ENCODE data around the gene KPNA3.

KPNA3 gene

DNA sequence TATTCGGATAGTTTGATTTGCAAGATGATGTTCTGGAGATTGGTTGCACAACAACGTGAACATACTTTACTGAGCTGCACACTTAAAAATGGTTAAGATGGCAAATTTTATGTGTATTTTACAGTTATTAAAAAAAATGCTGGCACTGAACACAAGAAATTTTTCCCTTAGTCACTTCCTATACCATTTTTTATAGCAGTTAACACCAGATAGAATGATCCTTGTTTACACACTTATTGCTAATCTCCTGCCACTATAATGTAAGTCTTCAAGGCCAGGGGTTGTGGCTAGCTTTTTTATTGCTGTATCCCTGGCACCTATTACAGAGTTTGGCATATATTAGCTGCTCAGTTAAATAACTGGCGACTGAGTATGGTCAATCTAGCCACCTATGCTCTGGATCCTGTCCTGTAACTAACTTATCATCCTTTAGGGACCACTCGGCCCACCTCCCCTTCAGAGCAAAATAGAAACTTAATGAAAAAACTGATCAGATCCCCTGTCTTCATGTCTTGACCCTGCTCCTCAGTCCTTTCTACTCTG, 99.2 kb downstream of the KPNA3 start:
- no peak overlapping the region for H3K4me3 ChIP-seq (ENCODE audit: low read length)
- no peak overlapping the region for H3K9ac ChIP-seq (ENCODE audit: low read length)
- H3K9me3 ChIP-seq (ENCODE audit: control insufficient read depth, low read depth, low read length), result no peaks in the 10 kb centered on the region
- peaks cover 3% of the 10 kb centered on the region for H3K4me1 ChIP-seq (ENCODE audit: control insufficient read depth, low read depth, low read length)
- H3K27me3 ChIP-seq (ENCODE audit: control insufficient read depth, insufficient read depth, low read length), result no peaks in the 10 kb centered on the region
- peaks cover 5% of the 10 kb centered on the region for H3K36me3 ChIP-seq (ENCODE audit: control insufficient read depth, low read depth, low read length)
- no peak overlapping the region for H3K27ac ChIP-seq (ENCODE audit: low read length)

DNA sequence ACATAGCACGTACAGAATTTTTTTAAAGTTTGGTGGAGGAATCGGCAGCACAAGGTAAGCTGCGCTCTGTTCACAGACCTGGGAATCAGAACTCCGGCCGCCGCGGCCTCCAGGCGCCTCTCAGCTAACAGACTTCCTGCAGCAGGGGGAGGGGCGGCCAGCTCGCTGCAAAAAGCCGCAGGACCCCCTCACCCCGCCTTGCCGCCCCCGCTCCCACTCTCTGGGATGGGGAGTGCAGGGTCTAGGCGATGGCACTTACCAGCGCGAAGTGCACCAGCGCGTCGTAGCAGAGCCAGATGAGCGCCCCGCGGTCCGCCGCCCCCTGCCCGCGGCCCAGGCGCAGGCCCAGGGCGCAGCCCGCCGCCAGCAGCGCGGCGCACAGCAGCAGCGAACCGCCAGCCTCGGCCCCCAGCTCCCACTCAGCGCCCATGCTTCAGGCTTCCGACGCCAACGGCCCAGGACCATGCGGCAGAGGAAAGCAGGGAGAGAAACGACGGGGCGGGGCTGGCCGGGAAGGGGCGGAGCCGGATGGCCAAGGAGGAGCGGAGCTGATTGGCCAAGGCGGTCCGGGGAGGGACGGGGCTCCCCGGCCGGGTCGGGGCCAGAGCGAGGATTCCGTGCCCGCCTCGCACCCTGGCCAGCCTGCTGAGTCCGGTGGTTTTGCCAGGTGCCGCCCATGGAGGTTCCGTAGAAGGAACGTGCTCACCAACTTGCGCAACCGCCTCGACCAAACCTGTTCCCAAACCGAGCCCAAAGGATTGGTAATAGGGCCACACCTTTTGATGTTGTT, 101.3 kb downstream of the KPNA3 start, which contains the start of gene EBPL:
EBPL (minus strand) TSS at position 492 of the 790 bp plus-strand sequence; CDS start at position 430, 62 bp downstream.
- peak within 1 kb of the TSS; percentile 91 for H3K9ac ChIP-seq (ENCODE audit: low read length)
- H3K4me3 ChIP-seq (ENCODE audit: low read length), result peak within 1 kb of the TSS; percentile 99

DNA sequence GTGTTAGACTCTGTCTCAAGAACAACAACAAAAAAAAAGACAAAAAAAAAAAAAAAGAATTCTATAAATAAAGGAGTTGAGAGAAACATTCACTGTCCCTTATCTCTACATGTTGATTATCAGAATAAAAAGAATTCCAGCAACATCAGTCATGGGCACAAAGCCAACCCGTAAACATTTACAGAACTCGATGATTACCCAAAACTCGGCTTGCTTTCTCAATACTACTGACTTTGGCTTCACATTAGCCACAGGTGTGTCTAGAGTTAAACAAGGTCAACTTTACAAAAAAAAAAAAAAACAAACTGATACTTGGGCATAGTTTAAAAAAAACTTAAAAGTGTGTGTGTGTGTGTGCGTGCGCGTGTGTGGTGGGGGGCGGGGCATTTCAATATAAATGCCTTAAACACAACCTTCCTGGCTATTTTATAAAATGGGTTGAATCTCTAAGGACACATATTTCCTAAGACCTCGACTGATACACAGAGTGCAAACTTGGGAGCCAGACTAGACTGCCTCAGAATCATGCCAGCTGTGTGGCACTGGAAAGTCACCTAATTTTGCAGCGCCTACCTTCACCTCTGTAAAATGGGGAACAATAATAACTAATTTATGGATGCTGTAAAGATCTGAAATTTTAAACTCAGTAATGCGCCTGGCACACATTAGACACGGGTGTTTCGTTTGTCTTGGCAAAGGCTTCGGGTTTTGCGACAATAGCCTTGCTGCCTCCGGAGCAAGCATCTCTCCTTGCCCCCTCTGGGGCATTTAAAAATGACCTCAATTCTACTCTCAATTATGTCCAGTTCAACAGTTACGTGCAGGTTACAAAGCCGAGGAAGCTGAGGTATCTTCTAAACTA, 102.1 kb downstream of the KPNA3 start:
- H3K36me3 ChIP-seq (ENCODE audit: control insufficient read depth, low read depth, low read length), result peaks cover 17% of the 10 kb centered on the region
- no peaks in the 10 kb centered on the region for H3K27me3 ChIP-seq (ENCODE audit: control insufficient read depth, insufficient read depth, low read length)
- peak overlapping the region; percentile 67 for H3K27ac ChIP-seq (ENCODE audit: low read length)
- H3K9me3 ChIP-seq (ENCODE audit: control insufficient read depth, low read depth, low read length), result no peaks in the 10 kb centered on the region
- H3K9ac ChIP-seq (ENCODE audit: low read length), result peak overlapping the region; percentile 91
- peaks cover 3% of the 10 kb centered on the region for H3K4me1 ChIP-seq (ENCODE audit: control insufficient read depth, low read depth, low read length)
- H3K4me3 ChIP-seq (ENCODE audit: low read length), result peak overlapping the region; percentile 99

More for the DNA sequence above, 101.3 kb downstream of the KPNA3 start, which contains the start of gene EBPL:
- Histone ChIP-seq H3K36me3 (ENCODE audit: control insufficient read depth, low read depth, low read length) (peaks cover 17% of the 10 kb centered on the region), H3K27me3 (ENCODE audit: control insufficient read depth, insufficient read depth, low read length) (no peaks in the 10 kb centered on the region), H3K27ac (ENCODE audit: low read length) (peak within 1 kb of the TSS; percentile 67), H3K4me1 (ENCODE audit: control insufficient read depth, low read depth, low read length) (peaks cover 3% of the 10 kb centered on the region), H3K9me3 (ENCODE audit: control insufficient read depth, low read depth, low read length) (no peaks in the 10 kb centered on the region)

DNA sequence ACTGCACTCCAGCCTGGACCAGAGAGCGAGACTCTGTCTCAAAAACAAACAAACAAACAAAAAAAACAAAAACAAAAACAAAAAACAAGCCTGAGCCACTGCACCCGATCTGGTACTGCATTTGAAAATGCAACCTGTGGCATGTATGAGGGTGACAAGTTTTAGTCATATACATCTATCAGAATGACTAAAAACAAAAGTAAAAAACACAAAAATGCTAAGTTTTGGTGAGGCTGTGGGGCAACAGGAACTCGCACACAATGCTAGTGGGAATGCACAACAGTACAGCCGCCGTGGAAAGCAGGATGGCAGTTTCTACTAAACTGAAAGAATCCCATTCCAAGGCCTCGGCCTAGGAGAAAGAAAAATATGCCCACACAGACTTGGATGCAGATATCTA, 109.0 kb downstream of the KPNA3 start:
- H3K27me3 ChIP-seq (ENCODE audit: control insufficient read depth, insufficient read depth, low read length), result no peaks in the 10 kb centered on the region
- H3K4me1 ChIP-seq (ENCODE audit: control insufficient read depth, low read depth, low read length), result no peaks in the 10 kb centered on the region
- H3K9ac ChIP-seq (ENCODE audit: low read length), result no peak overlapping the region
- H3K9me3 ChIP-seq (ENCODE audit: control insufficient read depth, low read depth, low read length), result peaks cover 4% of the 10 kb centered on the region
- no peak overlapping the region for H3K4me3 ChIP-seq (ENCODE audit: low read length)
- H3K27ac ChIP-seq (ENCODE audit: low read length), result no peak overlapping the region
- peaks cover 21% of the 10 kb centered on the region for H3K36me3 ChIP-seq (ENCODE audit: control insufficient read depth, low read depth, low read length)

DNA sequence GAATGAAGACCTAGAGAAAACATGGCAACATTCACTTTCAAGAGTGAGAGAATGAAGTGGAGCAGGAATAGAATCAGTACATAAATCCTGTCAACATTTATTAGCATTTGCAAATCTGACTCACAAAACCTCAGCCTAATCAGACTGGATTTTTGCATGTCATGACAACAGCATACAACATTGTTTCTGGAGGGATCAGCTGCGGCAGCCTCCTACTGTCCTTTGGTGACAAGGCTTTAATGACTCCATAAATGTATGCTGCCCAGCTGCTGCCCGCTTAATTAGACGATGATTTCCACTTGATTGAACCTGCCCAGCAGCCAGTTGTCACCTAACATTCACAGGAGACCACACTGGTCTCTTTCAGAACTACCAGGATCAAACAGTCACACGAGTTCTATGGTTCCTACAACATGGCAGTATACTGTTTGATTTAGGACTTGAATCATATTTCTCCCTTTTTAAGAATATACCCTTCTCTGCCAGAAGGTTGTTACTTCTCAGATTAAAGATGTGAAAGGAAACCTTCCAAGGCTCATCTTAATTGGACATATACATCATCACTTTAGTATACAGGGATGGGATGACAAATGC, 110.5 kb downstream of the KPNA3 start:
- H3K27ac ChIP-seq (ENCODE audit: low read length), result no peak overlapping the region
- H3K36me3 ChIP-seq (ENCODE audit: control insufficient read depth, low read depth, low read length), result peaks cover 10% of the 10 kb centered on the region
- H3K9ac ChIP-seq (ENCODE audit: low read length), result no peak overlapping the region

DNA sequence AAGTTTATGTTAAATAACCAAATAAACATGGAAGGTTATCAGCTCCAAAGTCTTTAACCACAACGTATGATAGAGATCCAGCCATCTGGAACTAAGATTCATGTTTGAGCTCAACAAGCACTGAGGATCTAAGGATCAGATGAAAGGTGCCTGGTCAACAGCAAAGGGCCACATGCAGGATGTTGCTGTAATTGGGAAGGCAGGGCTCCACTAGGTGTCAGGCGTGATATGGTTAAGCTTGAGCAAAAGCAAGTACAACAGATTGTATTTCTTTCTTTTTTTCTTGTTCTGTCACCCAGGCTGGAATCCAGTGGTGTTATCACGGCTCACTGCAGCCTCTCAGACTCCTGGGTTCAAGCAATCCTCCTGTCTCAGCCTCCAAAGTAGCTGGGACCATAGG, 113.2 kb downstream of the KPNA3 start:
- Histone ChIP-seq H3K9ac (ENCODE audit: low read length) (no peak overlapping the region), H3K27ac (ENCODE audit: low read length) (no peak overlapping the region), H3K36me3 (ENCODE audit: control insufficient read depth, low read depth, low read length) (peaks cover 4% of the 10 kb centered on the region), H3K4me1 (ENCODE audit: control insufficient read depth, low read depth, low read length) (no peaks in the 10 kb centered on the region), H3K4me3 (ENCODE audit: low read length) (no peak overlapping the region), H3K9me3 (ENCODE audit: control insufficient read depth, low read depth, low read length) (peaks cover 4% of the 10 kb centered on the region), H3K27me3 (ENCODE audit: control insufficient read depth, insufficient read depth, low read length) (no peaks in the 10 kb centered on the region)

More for the DNA sequence above, 110.5 kb downstream of the KPNA3 start:
- Histone ChIP-seq H3K4me3 (ENCODE audit: low read length) (no peak overlapping the region), H3K9me3 (ENCODE audit: control insufficient read depth, low read depth, low read length) (peaks cover 4% of the 10 kb centered on the region), H3K4me1 (ENCODE audit: control insufficient read depth, low read depth, low read length) (no peaks in the 10 kb centered on the region), H3K27me3 (ENCODE audit: control insufficient read depth, insufficient read depth, low read length) (no peaks in the 10 kb centered on the region)

DNA sequence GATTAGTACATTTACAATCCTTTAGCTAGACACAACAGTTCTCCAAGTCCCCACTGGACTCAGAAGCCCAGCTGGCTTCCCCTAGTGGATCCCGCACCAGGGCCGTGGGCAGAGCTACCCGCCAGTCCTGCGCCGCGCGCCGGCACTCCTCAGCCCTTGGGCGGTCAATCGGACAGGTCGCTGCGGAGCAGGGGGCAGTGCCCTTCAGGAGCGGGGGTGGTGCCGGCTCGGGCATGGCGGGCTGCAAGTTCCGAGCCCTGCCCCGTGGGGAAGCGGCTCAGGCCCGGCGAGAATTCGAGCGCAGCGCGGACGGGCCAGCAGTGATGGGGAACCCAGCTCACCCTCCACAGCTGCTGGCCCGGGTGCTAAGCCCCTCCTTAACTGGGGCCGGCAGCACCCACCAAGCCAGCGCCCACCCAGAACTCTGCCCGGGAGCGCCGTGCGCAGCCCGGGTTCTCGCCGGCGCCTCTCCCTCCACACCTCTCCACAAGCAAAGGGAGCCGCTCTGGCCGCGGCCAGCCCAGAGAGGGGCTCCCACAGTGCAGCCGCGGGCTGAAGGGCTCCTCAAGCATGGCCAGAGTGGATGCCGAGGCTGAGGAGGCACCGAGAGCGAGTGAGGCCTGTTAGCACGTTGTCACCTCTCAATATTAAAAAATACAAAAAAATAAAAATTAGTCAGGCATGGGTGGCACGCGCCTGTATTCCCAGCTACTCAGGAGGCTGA, 114.1 kb downstream of the KPNA3 start:
- no peaks in the 10 kb centered on the region for H3K4me1 ChIP-seq (ENCODE audit: control insufficient read depth, low read depth, low read length)
- no peaks in the 10 kb centered on the region for H3K27me3 ChIP-seq (ENCODE audit: control insufficient read depth, insufficient read depth, low read length)
- H3K4me3 ChIP-seq (ENCODE audit: low read length), result no peak overlapping the region
- peaks cover 4% of the 10 kb centered on the region for H3K36me3 ChIP-seq (ENCODE audit: control insufficient read depth, low read depth, low read length)
- no peak overlapping the region for H3K27ac ChIP-seq (ENCODE audit: low read length)
- no peak overlapping the region for H3K9ac ChIP-seq (ENCODE audit: low read length)
- peaks cover 4% of the 10 kb centered on the region for H3K9me3 ChIP-seq (ENCODE audit: control insufficient read depth, low read depth, low read length)

DNA sequence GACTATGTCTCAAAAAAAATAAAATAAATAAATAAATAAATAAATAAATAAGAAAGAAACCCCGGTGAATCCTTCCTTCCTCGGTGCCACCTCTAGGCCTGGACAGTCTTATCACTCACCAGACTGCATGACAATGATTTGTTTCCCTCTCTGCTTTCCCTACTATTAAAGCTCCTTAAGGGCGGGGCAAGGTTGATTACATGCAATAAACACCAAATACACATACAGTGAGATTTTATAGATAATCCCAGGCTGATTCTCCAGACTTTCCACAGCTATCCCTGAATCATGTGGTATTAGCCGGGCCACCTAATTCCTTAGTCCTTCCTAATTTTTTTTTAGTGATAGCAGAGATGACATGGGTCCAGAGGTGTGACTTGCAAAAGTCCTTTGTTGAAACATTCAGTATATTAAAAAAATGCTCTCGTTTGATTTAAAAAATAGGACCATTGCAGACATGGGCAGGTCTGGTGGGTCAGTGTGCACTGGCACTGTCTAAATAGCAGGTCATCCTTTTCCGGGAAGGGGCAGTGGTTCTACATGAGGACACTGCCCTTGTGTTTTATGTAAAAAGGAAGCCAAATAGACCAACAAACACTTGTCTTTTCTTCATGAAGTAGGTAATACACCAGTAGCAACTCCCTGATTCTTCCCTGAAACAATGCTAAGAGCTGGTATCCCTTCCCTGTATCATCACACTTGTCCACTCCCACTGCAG, 115.7 kb downstream of the KPNA3 start:
- Histone ChIP-seq H3K9ac (ENCODE audit: low read length) (no peak overlapping the region), H3K27ac (ENCODE audit: low read length) (no peak overlapping the region), H3K27me3 (ENCODE audit: control insufficient read depth, insufficient read depth, low read length) (no peaks in the 10 kb centered on the region), H3K4me3 (ENCODE audit: low read length) (no peak overlapping the region), H3K9me3 (ENCODE audit: control insufficient read depth, low read depth, low read length) (peaks cover 4% of the 10 kb centered on the region), H3K4me1 (ENCODE audit: control insufficient read depth, low read depth, low read length) (no peaks in the 10 kb centered on the region), H3K36me3 (ENCODE audit: control insufficient read depth, low read depth, low read length) (peaks cover 4% of the 10 kb centered on the region)

DNA sequence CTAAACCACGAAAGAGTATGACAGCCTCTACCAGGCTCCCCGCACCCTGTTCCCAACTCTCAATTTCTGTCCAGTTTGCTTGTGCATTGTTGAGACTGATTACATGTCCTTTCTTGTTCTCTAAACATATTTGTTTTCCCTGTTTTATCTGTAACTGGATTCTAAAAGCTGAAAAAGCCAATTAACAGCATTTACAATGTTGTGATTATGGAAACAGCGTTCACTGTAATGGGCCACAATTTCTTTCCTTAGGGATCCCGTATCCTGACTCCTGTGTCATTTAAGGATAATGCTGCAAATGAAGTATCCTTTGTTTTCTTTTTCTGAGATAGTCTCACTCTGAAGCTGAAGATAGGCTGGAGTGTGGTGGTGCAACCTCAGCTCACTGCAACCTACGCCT, 121.7 kb downstream of the KPNA3 start:
- Histone ChIP-seq H3K4me3 (ENCODE audit: low read length) (no peak overlapping the region), H3K4me1 (ENCODE audit: control insufficient read depth, low read depth, low read length) (peaks cover 7% of the 10 kb centered on the region), H3K27ac (ENCODE audit: low read length) (no peak overlapping the region), H3K27me3 (ENCODE audit: control insufficient read depth, insufficient read depth, low read length) (no peaks in the 10 kb centered on the region), H3K9ac (ENCODE audit: low read length) (no peak overlapping the region), H3K36me3 (ENCODE audit: control insufficient read depth, low read depth, low read length) (peaks cover 17% of the 10 kb centered on the region), H3K9me3 (ENCODE audit: control insufficient read depth, low read depth, low read length) (no peaks in the 10 kb centered on the region)

DNA sequence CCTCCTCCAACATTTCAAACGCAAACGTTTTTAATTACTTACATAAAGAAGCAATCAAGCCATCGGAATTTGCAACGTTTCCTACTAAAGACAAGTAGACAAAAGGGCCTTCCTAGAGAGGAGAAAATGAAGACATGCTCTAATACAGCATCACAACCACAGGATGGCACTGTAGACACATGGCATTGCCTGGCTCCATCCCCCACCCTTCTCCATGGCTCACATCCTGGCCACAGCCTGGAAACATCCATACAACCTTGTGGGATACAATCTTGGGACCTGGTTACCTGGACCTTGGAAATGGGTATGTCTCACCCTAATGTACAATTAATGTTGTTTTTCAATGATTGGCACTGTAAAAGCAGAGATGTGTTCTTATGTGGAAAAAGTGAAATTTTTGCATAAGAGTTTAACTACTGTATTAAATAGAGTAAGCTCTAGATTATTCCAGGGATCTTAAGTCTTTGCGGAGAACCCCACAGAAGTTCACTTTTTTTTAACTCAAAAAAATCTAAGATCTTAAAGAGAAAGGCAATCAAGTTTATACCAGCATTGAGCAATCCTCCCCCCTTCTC, 122.7 kb downstream of the KPNA3 start:
- H3K9ac ChIP-seq (ENCODE audit: low read length), result no peak overlapping the region
- H3K27me3 ChIP-seq (ENCODE audit: control insufficient read depth, insufficient read depth, low read length), result no peaks in the 10 kb centered on the region
- H3K4me3 ChIP-seq (ENCODE audit: low read length), result no peak overlapping the region
- H3K9me3 ChIP-seq (ENCODE audit: control insufficient read depth, low read depth, low read length), result no peaks in the 10 kb centered on the region
- peaks cover 17% of the 10 kb centered on the region for H3K36me3 ChIP-seq (ENCODE audit: control insufficient read depth, low read depth, low read length)
- no peak overlapping the region for H3K27ac ChIP-seq (ENCODE audit: low read length)
- H3K4me1 ChIP-seq (ENCODE audit: control insufficient read depth, low read depth, low read length), result peaks cover 7% of the 10 kb centered on the region
